Bronchial epithelial cell (primary cell): ENCODE measurements around the gene EME1. TPM values are rescaled to one million over a fixed set of nuclear protein-coding genes. Genes with fewer than 3 reads are reported as not detected.

Source experiments
- DNase-seq: peaks from one replicate; pipeline ENCODE4 v3.0.0-alpha.2; 2010; ENCODE audit warnings: low read depth
- FAIRE-seq: peaks from 2 replicates; lab custom pipeline; 2011; peaks lifted over from hg19 to GRCh38; lab: Jason Lieb, UNC
- H3K27me3 ChIP-seq: 2 replicates; pipeline ENCODE4 v1.5.1; 2011; ENCODE audit warnings: low read length; ENCODE audit not compliant: control insufficient read depth, insufficient read depth
- H3K36me3 ChIP-seq: 2 replicates; pipeline ENCODE4 v1.5.1; 2011; ENCODE audit warnings: low read length; ENCODE audit not compliant: control insufficient read depth, insufficient read depth
- H3K4me3 ChIP-seq: 2 replicates; pipeline ENCODE4 v1.5.1; 2011; ENCODE audit warnings: mild to moderate bottlenecking, low read depth, low read length, control low read depth
- total RNA-seq: library from RNA; depleted of rRNA; stranded (reverse); fragments of >200 nt; gene quantifications from 2 replicates; pipeline ENCODE4 v1.2.1, GENCODE V29; 2014
- TF ChIP-seq, protein P1 (sequence below): IDR thresholded peaks from 2 replicates; pipeline ENCODE4 v1.5.1; 2011; ENCODE audit warnings: mild to moderate bottlenecking, moderate library complexity, low read length, control low read depth, inconsistent platforms; ENCODE audit not compliant: insufficient read depth, severe bottlenecking

EME1 gene, protein sequence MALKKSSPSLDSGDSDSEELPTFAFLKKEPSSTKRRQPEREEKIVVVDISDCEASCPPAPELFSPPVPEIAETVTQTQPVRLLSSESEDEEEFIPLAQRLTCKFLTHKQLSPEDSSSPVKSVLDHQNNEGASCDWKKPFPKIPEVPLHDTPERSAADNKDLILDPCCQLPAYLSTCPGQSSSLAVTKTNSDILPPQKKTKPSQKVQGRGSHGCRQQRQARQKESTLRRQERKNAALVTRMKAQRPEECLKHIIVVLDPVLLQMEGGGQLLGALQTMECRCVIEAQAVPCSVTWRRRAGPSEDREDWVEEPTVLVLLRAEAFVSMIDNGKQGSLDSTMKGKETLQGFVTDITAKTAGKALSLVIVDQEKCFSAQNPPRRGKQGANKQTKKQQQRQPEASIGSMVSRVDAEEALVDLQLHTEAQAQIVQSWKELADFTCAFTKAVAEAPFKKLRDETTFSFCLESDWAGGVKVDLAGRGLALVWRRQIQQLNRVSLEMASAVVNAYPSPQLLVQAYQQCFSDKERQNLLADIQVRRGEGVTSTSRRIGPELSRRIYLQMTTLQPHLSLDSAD
- total RNA-seq: 0.13 and 0.53 TPM in 2 replicates

DNA sequence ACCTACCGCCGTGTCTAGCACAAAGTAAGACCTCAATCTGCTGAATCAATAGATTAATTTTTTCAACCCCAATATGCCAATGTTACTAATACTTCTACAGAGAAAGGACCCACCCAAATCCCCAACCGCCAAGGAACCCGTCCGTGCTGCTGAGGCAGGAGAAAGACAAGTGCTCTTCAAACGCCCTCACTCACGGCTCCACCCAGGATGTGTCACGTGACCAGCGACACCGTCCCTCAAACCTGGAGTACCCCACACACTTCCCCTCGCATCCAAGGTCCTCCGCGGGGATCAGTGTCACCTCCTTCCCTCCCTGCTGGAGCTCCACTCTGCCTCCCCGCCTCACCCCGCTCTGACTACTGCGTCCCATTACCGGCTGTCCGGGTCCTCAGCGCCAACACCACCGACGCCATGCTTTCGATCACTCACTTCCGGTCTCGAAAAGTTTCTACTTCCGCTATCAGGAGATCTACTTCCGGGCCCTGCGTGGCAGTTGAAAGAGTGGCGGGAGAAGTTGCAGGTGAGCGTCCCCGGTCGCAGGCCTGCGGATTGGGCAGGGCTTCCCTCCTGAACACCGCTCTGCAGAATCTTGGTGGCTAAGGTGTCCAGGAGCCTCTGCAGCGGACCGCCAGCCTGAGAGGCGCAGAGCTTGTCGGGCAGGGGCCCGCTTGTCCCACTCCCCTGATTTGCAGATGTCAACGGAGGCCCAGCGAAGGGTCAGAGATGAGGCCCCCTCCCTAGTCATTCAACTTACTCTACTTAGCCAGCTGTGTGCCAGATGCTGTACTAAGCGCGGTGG is at the start of gene EME1, which contains the start of gene MRPL27:
EME1 (plus strand) TSS at position 472 of the 799 bp plus-strand sequence. CDS start 1,980 bp downstream, outside the sequence.
MRPL27 (minus strand) TSS at position 427 of the 799 bp plus-strand sequence; CDS start at position 413, 14 bp downstream.
- peaks cover 18% of the 10 kb centered on the region for H3K36me3 ChIP-seq
- no peaks in the 10 kb centered on the region for H3K27me3 ChIP-seq
- FAIRE-seq (no peak), DNase-seq (peak; percentile 78)
- peak within 1 kb of the TSS; percentile 78 for H3K4me3 ChIP-seq
- TF ChIP-seq, protein P1, sequence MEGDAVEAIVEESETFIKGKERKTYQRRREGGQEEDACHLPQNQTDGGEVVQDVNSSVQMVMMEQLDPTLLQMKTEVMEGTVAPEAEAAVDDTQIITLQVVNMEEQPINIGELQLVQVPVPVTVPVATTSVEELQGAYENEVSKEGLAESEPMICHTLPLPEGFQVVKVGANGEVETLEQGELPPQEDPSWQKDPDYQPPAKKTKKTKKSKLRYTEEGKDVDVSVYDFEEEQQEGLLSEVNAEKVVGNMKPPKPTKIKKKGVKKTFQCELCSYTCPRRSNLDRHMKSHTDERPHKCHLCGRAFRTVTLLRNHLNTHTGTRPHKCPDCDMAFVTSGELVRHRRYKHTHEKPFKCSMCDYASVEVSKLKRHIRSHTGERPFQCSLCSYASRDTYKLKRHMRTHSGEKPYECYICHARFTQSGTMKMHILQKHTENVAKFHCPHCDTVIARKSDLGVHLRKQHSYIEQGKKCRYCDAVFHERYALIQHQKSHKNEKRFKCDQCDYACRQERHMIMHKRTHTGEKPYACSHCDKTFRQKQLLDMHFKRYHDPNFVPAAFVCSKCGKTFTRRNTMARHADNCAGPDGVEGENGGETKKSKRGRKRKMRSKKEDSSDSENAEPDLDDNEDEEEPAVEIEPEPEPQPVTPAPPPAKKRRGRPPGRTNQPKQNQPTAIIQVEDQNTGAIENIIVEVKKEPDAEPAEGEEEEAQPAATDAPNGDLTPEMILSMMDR: no peak

DNA sequence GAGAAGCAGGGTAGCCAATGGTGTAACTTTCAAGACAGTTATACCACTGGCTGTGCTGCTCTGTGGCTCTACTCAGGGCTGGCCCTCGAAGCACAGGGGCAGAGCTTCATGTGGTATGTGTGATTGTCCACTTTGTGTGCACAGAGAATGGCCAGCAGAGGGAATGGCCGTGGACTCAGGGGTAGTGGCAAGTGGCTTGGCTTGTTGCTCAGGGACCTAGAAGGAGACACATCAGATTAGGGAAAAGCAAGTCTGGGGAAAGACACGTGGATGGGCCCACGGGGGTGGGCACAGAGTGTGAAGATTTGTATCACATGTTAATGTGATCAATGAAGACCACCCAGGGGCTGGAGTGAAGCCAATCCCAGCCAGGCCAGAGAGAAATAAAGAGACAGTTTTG is 47.1 kb upstream of the EME1 start:
- FAIRE-seq (no peak), DNase-seq (no peak)
- H3K36me3 ChIP-seq: no peaks in the 10 kb centered on the region
- H3K27me3 ChIP-seq: no peaks in the 10 kb centered on the region
- TF ChIP-seq, protein P1: no peak
- H3K4me3 ChIP-seq: no peak overlapping the region

DNA sequence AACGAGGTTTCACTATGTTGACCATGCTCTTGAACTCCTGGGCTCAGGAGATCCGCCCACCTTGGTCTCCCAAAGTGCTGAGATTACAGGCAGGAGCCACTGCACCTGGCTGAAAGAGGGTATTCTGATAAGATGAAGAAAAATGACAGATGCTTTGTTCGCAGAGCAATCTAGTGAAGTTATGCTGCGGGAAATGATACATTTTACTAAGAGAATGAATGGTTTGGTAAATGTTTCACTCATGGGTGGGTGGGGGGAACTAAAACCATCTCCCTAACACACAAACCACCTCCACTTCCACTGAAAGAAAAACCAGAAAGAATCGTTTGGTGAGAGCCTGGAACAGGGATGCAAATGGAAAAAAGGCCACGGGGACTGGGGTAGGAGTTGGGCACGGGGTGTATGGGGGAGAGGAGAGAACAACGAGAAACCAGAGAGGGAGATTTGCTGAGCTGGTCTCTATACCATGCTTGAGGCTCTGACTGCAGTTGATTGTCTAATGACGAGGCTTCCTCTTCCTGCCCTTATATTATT is 46.1 kb upstream of the EME1 start:
- FAIRE-seq (no peak), DNase-seq (no peak)
- Histone ChIP-seq H3K27me3 (no peaks in the 10 kb centered on the region), H3K36me3 (no peaks in the 10 kb centered on the region), H3K4me3 (no peak overlapping the region)
- TF ChIP-seq, protein P1: no peak

DNA sequence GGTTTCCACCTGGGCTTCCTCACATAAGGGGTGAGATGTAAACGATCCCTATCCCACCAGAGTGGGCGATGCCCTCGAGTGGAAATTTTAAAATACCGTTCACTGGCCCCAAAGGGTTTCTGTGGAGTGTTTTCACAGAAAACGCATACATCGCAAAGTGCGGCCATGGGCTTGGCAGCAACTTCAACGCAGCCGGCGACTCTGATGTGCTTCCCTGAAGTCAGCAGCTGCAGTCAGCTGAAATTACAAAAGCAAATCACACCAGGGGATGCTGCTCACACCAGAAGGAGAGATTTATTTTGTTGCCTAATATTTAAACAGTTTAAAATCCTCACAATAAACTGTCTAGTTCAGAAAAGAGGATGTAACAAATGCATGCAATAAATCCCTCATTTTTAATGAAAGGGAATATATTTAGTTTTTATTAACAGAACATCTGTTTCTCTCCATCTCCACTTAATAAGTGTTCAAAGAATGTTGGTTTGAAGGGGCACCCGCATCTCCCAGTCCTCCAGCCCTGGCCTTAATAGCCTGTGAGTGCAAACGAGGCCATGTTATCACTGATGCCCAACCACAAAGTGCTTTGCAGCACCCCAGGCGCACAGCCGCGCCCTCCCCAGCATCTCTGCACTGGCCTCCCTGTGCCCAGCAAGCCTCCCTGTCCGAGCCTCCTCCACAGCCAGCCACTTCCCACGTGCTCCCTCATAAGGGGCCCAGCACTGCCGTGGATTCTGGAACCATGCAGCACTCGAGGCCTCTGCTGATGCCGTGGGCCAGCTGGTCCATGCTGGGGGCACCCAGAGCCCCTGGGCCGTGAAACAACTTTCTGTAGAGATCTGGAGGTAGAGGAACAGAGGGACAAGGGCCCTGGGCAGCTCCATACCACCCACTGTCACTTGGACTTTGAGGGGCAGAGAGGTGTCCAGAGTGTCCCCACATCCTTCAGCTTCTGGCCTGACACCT is 44.4 kb upstream of the EME1 start:
- TF ChIP-seq, protein P1: no peak
- Histone ChIP-seq H3K27me3 (no peaks in the 10 kb centered on the region), H3K36me3 (no peaks in the 10 kb centered on the region), H3K4me3 (no peak overlapping the region)
- no peak for DNase-seq
- FAIRE-seq: no peak

DNA sequence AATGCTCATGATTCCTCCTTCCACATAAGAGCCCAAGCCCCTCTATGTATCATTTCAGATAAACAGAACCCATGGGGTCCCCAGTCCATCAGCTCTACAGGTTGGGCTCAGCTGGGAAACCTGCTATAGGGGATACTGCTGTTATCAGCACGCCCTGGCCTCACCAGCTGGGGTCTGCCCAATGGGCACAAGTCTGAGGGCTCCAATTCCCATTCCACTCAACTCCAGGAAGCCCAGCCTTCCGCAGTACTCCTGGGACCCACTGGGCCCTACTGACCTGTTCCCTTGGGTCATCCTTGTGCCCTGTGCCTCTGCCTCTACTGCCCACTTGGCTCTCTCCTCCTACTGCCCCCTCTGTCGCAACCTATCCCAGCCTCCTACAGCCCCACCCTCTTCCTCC is 43.3 kb upstream of the EME1 start:
- TF ChIP-seq, protein P1: no peak
- FAIRE-seq (no peak), DNase-seq (no peak)
- H3K27me3 ChIP-seq: no peaks in the 10 kb centered on the region
- H3K4me3 ChIP-seq: no peak overlapping the region
- H3K36me3 ChIP-seq: no peaks in the 10 kb centered on the region
